Smooth muscle cell (in vitro differentiated cells): ENCODE measurements around the gene C10orf120. TPM values are rescaled to one million over a fixed set of nuclear protein-coding genes. Genes with fewer than 3 reads are reported as not detected.

ENCODE experiments used
- DNase-seq: peaks from one replicate; lab custom pipeline; 2025; ENCODE audit not compliant: unreplicated experiment; lab: John Stamatoyannopoulos, UW
- H2AFZ ChIP-seq: fragments of 200-600 bp; sonication (generic); 2 replicates; pipeline ENCODE4 v1.6.0; 2016; ENCODE audit warnings: antibody characterized with exemption, low read depth, mild to moderate bottlenecking
- H3F3A ChIP-seq: fragments of 200-600 bp; sonication (generic); 2 replicates; pipeline ENCODE4 v1.6.0; 2017; ENCODE audit warnings: antibody characterized with exemption, low read depth
- H3K27ac ChIP-seq: fragments of 200-600 bp; sonication (generic); 2 replicates; pipeline ENCODE4 v1.5.1; 2016; ENCODE audit warnings: low read depth, mild to moderate bottlenecking
- H3K27me3 ChIP-seq: fragments of 200-600 bp; sonication (generic); 2 replicates; pipeline ENCODE4 v1.6.1; 2016; ENCODE audit warnings: low read depth, mild to moderate bottlenecking
- H3K36me3 ChIP-seq: fragments of 200-600 bp; sonication (generic); 2 replicates; pipeline ENCODE4 v1.5.1; 2016; ENCODE audit warnings: low read depth
- H3K4me1 ChIP-seq: fragments of 200-600 bp; sonication (generic); 2 replicates; pipeline ENCODE4 v1.5.1; 2016; ENCODE audit warnings: low read depth
- H3K4me2 ChIP-seq: fragments of 200-600 bp; sonication (generic); 2 replicates; pipeline ENCODE4 v1.6.0; 2016; ENCODE audit warnings: mild to moderate bottlenecking
- H3K4me3 ChIP-seq: fragments of 200-600 bp; sonication (generic); 2 replicates; pipeline ENCODE4 v1.5.1; 2016; ENCODE audit warnings: mild to moderate bottlenecking
- H3K79me2 ChIP-seq: fragments of 200-600 bp; sonication (generic); 2 replicates; pipeline ENCODE4 v1.6.0; 2016; ENCODE audit warnings: low read depth, mild to moderate bottlenecking
- H3K9ac ChIP-seq: fragments of 200-600 bp; sonication (generic); 2 replicates; pipeline ENCODE4 v1.6.0; 2016; ENCODE audit warnings: low read depth
- H3K9me3 ChIP-seq: fragments of 200-600 bp; sonication (generic); replicated peaks from 2 replicates; pipeline ENCODE4 v1.5.1; 2016; ENCODE audit warnings: low read depth
- H4K20me1 ChIP-seq: fragments of 200-600 bp; sonication (generic); 2 replicates; pipeline ENCODE4 v1.6.0; 2016; ENCODE audit warnings: low read depth
- WGBS: methylation state at CpG from one replicate; pipeline ENCODE4 v1.1.7; 2016; ENCODE audit warnings: low lambda C conversion rate; 5-methylcytosine and 5-hydroxymethylcytosine counted together
- polyA plus RNA-seq: library from polyadenylated mRNA; unstranded; fragments of >200 nt; fragmentation: Nextera tagmentation; extraction: Ambion mirVana; gene quantifications from 2 replicates; pipeline ENCODE4 v1.2.1, GENCODE V29; 2016
- total RNA-seq: library from RNA; depleted of rRNA; stranded (reverse); fragments of >200 nt; gene quantifications from 2 replicates; pipeline ENCODE4 v1.2.3, GENCODE V29; 2014
- TF ChIP-seq, protein P1 (sequence below): fragments of 200-600 bp; sonication (generic); IDR thresholded peaks from 2 replicates; pipeline ENCODE4 v1.5.1; 2017; ENCODE audit warnings: borderline replicate concordance, mild to moderate bottlenecking, antibody characterized with exemption; ENCODE audit not compliant: insufficient read depth, poor library complexity, severe bottlenecking

C10orf120 gene
- total and polyA plus RNA-seq, 2 experiments from 2014 or later, result not detected

DNA sequence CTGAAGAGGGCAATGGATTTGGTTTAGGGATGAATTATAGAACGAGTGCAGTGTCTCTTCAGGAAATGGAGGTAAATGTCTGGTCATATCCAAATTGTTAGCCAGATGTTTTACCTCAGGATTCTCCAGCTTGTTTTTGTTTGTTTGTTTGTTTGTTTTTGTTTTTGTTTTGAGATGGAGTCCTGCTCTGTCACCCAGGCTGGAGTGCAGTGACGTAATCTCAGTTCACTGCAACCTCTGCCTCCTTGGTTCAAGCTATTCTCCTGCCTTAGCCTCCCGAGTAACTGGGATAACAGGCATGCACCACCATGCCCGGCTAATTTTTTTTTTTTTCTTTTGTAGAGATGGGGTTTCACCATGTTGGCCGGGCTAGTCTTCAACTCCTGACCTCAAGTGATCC lies 6.9 kb downstream of the C10orf120 start:
- Histone ChIP-seq H3K36me3 (no peaks in the 10 kb centered on the region), H3K79me2 (no peaks in the 10 kb centered on the region), H3K4me3 (no peak overlapping the region), H3K9me3 (no peaks in the 10 kb centered on the region), H3K9ac (no peak overlapping the region), H3K27ac (no peak overlapping the region), H4K20me1 (no peaks in the 10 kb centered on the region), H3K4me1 (no peaks in the 10 kb centered on the region), H2AFZ (no peak overlapping the region), H3K27me3 (peaks cover 8% of the 10 kb centered on the region), H3K4me2 (no peak overlapping the region), H3F3A (no peaks in the 10 kb centered on the region)
- TF ChIP-seq, protein P1, sequence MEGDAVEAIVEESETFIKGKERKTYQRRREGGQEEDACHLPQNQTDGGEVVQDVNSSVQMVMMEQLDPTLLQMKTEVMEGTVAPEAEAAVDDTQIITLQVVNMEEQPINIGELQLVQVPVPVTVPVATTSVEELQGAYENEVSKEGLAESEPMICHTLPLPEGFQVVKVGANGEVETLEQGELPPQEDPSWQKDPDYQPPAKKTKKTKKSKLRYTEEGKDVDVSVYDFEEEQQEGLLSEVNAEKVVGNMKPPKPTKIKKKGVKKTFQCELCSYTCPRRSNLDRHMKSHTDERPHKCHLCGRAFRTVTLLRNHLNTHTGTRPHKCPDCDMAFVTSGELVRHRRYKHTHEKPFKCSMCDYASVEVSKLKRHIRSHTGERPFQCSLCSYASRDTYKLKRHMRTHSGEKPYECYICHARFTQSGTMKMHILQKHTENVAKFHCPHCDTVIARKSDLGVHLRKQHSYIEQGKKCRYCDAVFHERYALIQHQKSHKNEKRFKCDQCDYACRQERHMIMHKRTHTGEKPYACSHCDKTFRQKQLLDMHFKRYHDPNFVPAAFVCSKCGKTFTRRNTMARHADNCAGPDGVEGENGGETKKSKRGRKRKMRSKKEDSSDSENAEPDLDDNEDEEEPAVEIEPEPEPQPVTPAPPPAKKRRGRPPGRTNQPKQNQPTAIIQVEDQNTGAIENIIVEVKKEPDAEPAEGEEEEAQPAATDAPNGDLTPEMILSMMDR, result no peak
- WGBS, result 90% methylated on average over 5 of the region's 5 CpGs
- no peak for DNase-seq

DNA sequence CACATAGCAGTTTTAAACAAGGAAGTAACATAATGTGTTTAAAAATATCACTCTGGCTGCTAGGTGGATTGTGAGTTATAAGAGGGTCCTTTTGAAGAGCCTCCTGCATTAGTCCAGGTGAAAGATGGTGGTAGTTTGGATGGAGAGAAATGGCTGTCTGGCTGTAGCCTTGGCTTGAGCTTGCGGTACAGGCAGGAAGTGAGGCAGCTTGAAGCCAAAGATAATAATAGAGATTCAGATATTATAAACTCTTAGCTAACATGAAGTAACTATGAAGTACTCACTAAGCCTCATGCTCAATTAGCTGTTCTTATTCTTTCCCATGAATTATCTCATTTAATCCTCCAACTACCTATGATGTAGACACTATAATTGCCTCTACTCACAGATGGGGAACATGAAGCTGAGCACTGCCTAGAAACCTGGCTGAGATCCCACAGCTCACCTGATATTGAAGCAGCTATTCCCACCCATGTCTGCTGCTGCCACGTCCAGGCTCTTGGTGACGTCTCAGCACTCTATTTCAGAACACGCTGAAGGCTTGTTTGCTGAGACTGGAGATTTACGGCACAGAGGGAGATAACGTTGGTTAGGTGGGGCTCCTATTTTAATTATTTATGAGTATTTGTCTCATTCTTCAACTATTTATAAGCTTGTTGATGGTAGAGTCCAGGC lies 10.4 kb downstream of the C10orf120 start:
- Histone ChIP-seq H3K36me3 (no peaks in the 10 kb centered on the region), H3K79me2 (no peaks in the 10 kb centered on the region), H3K4me3 (no peak overlapping the region), H3K4me1 (no peaks in the 10 kb centered on the region), H3F3A (no peaks in the 10 kb centered on the region), H3K9ac (no peak overlapping the region), H3K4me2 (no peak overlapping the region), H3K9me3 (no peaks in the 10 kb centered on the region), H3K27ac (no peak overlapping the region), H3K27me3 (peaks cover 8% of the 10 kb centered on the region), H4K20me1 (no peaks in the 10 kb centered on the region), H2AFZ (no peak overlapping the region)
- TF ChIP-seq, protein P1, result no peak
- 83% methylated on average over 6 of the region's 6 CpGs for WGBS
- no peak for DNase-seq

DNA sequence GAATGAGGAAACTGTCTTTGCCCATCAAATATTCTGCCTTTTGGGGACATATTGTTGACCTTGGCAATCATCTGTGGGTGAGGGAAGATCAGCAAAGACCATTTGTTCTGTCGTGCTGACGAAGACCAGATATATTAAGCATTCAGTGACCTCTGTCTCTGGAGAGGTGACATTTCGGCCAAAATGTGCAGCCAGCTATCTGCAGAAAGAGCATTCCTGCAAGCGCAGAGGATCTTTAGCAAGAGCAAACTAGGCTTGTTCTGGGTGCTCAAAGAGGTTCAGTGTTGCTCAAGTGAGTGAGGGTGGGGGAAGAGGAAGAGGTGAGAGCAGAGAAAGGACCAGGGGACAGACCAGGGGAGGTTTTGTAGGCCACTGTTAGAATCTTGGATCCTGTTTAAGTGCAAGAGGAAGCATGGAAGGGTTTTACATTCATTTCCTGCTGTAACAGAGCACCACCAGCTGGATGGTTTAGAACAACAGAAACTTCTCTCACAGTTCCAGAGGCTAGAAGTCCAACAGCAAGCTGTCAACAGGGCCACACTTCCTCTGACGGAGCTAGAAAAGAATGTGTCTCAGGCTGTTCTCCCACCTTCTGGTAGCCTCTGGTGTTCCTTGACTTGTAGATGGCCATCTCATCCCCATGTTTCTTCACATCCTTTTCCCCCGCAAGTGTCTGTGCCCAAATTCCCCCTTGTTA lies 11.2 kb downstream of the C10orf120 start:
- Histone ChIP-seq H3K36me3 (no peaks in the 10 kb centered on the region), H3F3A (no peaks in the 10 kb centered on the region), H3K4me2 (no peak overlapping the region), H3K9ac (no peak overlapping the region), H3K27ac (no peak overlapping the region), H3K4me3 (no peak overlapping the region), H4K20me1 (no peaks in the 10 kb centered on the region), H3K9me3 (no peaks in the 10 kb centered on the region), H3K79me2 (no peaks in the 10 kb centered on the region), H3K27me3 (peaks cover 13% of the 10 kb centered on the region), H3K4me1 (no peaks in the 10 kb centered on the region), H2AFZ (no peak overlapping the region)
- WGBS, result 80% methylated on average over 6 of the region's 6 CpGs
- TF ChIP-seq, protein P1, result no peak
- no peak for DNase-seq
